RWPE1 (cell line): ENCODE results near the gene RPLP2.

Source experiments
- CTCF ChIA-PET: fragments of 350-600 bp; sonication (Branson Sonifier 250); formaldehyde crosslinking; extraction: SDS; loops from one replicate; lab custom pipeline; 2021; lab: Yijun Ruan, JAX
- POLR2A ChIA-PET: fragments of 400-600 bp; formaldehyde crosslinking; extraction: SDS; loops from one replicate; lab custom pipeline; 2020; ENCODE audit warnings: antibody characterized with exemption; ENCODE audit not compliant: low non-redundant PET; lab: Yijun Ruan, JAX
- DNase-seq: peaks from one replicate; pipeline ENCODE4 v3.0.0; 2012; ENCODE audit warnings: low spot score
- H3K27ac ChIP-seq: fragments of 450-650 bp; 2 replicates; pipeline ENCODE4 v1.5.1; 2017
- TF ChIP-seq, protein P1 (sequence below): fragments of 450-650 bp; conservative IDR thresholded peaks from 2 replicates; pipeline ENCODE4 v1.5.1; 2017; ENCODE audit warnings: low read depth, mild to moderate bottlenecking

Gene RPLP2

DNA sequence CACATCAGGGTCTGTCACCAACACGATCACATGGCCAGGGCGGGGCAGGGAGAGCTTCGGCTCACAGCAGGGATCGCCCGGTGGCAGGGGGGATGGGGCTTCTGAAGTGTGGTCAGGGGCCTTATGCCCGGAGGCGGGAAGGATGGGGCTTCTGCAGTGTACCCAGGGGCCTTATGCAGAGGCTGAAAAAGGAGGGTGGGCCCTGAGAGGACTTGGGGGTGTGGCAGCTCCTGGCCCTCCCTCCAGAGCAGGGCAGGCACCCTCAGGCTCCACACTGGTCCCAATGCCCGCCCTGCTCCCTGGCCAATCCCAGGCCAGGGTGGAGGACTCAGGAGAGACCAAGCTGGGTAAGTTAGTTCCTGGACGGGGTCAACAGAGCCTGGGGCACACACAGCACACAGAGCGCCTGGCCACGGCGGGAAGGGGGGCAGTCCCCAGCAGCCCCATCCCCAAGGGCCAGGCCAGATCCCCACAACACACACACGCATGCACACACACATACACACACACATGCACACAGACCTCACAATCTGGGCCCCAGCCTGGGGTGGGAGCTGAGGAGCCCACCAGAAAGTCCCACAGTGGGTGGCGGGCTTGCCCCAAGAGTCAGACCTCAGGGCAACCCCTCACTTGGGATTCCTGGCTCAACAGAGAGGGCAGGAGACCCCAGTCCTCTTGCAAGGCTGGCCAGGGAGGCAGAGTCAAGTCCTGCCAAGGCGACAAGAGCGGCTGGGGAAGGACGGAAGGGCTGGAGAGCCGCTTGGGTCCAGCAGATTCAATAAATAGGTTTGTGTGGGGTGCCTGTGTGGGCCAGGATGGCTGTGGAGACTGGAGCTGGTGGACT, 18.8 kb upstream of the RPLP2 start:
- POLR2A ChIA-PET: interaction anchor here (0.6 to 1.0 kb wide), 2 partner anchors 44 to 208 kb away, joined by 3 to 4 read pairs; no protein-coding TSS in a partner anchor
- peak overlapping the region; percentile 52 for H3K27ac ChIP-seq
- CTCF ChIA-PET: interaction anchor here (0.7 kb wide), 1 partner anchor 12 kb away, joined by 3 read pairs; no protein-coding TSS in a partner anchor
- TF ChIP-seq, protein P1, sequence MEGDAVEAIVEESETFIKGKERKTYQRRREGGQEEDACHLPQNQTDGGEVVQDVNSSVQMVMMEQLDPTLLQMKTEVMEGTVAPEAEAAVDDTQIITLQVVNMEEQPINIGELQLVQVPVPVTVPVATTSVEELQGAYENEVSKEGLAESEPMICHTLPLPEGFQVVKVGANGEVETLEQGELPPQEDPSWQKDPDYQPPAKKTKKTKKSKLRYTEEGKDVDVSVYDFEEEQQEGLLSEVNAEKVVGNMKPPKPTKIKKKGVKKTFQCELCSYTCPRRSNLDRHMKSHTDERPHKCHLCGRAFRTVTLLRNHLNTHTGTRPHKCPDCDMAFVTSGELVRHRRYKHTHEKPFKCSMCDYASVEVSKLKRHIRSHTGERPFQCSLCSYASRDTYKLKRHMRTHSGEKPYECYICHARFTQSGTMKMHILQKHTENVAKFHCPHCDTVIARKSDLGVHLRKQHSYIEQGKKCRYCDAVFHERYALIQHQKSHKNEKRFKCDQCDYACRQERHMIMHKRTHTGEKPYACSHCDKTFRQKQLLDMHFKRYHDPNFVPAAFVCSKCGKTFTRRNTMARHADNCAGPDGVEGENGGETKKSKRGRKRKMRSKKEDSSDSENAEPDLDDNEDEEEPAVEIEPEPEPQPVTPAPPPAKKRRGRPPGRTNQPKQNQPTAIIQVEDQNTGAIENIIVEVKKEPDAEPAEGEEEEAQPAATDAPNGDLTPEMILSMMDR: no peak
- no peak for DNase-seq

DNA sequence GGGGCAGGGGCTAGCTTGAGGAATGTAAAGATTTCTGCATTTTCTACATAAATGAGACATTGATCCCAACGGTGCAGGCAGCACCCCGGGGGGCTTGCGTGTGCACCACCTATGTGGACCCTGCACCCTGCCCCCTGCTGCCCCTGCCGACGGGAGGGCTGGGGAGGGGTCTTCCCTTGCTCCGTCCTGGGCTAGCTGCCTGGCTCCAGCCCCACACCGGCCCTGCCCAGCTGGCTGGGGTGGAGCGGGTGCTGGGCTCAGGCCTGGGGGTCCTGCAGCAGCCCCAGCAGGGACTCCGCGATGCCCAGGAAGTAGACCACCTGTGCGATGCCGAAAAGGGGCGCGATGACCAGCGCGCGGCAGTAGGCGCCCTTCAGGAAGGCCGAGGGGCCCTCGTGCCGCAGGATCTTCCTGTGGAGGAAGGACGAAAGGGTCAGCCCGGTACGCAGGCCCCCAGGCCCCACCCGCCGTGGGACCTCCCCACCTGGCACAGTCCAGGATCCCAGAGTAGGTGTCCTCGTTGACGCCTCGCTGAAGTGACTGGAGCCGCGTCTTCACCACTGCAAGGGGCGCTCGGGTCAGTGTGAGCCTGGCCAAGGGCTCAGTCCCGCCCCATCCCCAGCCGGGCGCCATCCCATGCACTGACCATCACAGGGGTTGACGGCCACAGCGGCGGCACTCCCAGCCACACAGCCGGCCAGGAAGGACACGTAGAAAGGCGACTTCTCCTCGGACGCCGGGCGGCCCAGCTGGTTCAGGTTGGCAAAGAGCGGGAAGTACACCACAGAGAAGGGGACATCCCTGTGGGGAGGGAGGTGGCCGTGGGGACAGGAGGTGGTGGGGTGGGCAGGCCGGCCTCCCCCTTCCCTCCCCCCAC, 17.9 kb upstream of the RPLP2 start:
- ChIA-PET CTCF (interaction anchor here (0.7 kb wide), 1 partner anchor 9 kb away, joined by 3 read pairs; no protein-coding TSS in a partner anchor), POLR2A (no interaction called here)
- no peak for DNase-seq
- TF ChIP-seq, protein P1: no peak
- peak overlapping the region; percentile 52 for H3K27ac ChIP-seq

DNA sequence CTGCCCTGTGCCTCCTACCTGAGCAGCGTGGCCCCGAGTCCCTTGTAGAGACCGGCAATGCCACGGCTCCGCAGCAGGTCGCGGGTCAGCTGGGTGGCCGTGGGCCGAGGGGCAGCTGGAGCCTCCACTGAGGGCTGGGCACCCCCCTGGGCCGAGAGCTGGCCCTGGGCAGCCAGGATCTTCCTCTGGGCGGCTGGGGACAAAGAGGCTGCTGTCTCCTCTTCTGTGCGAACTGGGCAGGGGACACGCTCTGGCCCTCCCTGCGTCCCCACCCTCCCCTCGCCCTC, 17.3 kb upstream of the RPLP2 start:
- H3K27ac ChIP-seq: no peak overlapping the region
- ChIA-PET POLR2A (no interaction called here), CTCF (interaction anchor here (0.7 kb wide), 1 partner anchor 9 kb away, joined by 3 read pairs; no protein-coding TSS in a partner anchor)
- TF ChIP-seq, protein P1: no peak
- DNase-seq: no peak

DNA sequence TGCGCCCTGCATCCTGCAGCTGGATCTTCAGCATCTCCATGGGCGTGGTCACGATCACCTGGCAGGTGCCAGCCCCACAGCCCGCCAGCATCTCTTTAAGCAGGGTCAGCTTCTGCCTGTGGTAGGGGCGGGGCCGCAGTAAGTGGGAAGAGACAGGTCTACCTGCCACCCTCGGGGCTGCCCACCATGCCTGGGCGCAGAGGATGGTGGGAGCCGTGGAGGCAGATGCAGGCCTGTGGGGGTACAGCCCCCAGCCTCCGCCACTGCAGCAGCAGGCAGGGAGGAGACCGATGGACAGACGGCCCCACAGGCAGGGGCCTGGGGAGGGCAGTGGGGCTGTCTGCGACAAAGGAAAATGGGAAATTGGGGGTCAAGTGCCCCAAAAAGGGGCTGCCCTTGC, 16.9 kb upstream of the RPLP2 start:
- no peak for DNase-seq
- H3K27ac ChIP-seq: peak overlapping the region; percentile 96
- POLR2A ChIA-PET: no interaction called here
- CTCF ChIA-PET: interaction anchor here (0.7 kb wide), 1 partner anchor 10 kb away, joined by 3 read pairs; no protein-coding TSS in a partner anchor
- TF ChIP-seq, protein P1: no peak

DNA sequence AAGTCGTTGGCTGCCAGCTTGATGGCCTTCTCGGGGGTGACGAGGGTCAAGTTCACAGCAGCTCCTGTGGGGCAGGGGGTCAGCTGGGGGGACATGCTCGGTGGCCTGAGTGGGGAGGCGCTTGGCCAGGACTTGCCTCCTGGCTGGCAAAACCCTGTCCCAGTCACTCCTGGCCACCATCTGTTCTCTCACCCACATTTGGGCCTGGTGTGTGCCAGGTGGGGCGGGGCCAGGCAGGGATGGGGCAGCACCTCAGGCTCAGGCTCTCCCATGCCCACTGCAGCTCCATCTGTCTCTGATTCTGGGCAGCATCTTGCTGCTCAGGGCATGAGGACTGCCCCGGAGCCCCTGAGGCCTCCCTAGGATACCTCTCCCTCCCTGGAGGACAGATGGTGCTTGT, 16.2 kb upstream of the RPLP2 start:
- TF ChIP-seq, protein P1: no peak
- no peak for DNase-seq
- peak overlapping the region; percentile 96 for H3K27ac ChIP-seq
- CTCF ChIA-PET: interaction anchor here (0.6 kb wide), 1 partner anchor 43 kb away, joined by 3 read pairs; no protein-coding TSS in a partner anchor
- POLR2A ChIA-PET: no interaction called here

DNA sequence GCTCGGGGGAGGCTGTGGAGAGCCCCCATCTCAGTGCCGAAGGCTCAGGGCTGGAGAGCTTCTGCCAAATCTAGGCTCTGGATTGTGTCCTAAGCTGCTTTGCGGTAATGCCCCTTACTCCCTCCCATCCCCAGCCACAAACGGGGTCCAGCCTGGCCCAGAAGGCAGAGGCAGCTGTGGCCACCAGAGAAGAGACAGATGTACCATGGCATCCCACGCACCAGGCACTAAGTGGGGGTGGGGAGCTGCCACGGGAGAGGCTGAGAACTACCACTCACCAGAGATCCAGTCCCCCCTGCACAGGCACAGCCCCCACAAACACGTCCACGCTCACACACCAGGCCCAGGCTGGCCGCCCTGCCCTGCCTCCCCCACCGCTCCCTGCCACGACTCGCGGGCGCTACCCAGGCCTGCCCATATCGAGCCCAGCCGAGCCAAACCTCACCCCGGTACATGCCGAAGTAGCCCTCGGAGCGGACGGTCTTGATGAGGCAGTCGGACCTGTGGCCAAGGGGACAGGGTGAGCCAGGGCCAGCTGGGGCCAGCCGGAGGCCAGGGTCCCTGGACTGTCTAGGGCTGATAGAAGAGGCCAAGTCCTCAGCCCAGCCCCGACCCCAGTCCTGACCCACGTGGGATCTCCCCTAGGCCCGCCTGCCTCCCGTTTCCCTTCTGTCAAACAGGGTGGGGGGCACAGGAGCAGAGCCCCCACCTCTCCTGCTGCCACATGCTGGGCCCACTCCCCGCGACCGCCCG, 15.6 kb upstream of the RPLP2 start:
- ChIA-PET POLR2A (no interaction called here), CTCF (no interaction called here)
- DNase-seq: no peak
- H3K27ac ChIP-seq: peak overlapping the region; percentile 96
- TF ChIP-seq, protein P1: no peak
